Measurements from ENCODE around the gene UBAP1.
"Not testable (repeated sequence)": the region's sequence is repeated elsewhere in the genome, so short reads cannot be mapped to it uniquely, and the experiment has no call there.

The UBAP1 gene

GRCh38 chr9:34267660-34268059 is 88.8 kb downstream of the UBAP1 start:
- FAIRE-seq = no peak

- FAIRE-seq = no peak
Observed at GRCh38 chr9:34271265-34272006, 92.6 kb downstream of the UBAP1 start.

GRCh38 chr9:34272101-34272541 is 93.3 kb downstream of the UBAP1 start:
- FAIRE-seq = no peak

- FAIRE-seq = not testable (repeated sequence)
Observed at GRCh38 chr9:34273588-34273987, 94.7 kb downstream of the UBAP1 start.

GRCh38 chr9:34275811-34276210 is 97.0 kb downstream of the UBAP1 start:
- no peak for FAIRE-seq

- FAIRE-seq = no peak
Observed at GRCh38 chr9:34276772-34277171, 97.9 kb downstream of the UBAP1 start.

GRCh38 chr9:34279411-34279810 is 100.6 kb downstream of the UBAP1 start:
- FAIRE-seq = no peak

GRCh38 chr9:34282096-34282495 is 103.3 kb downstream of the UBAP1 start:
- no peak for FAIRE-seq

- FAIRE-seq = no peak
Observed at GRCh38 chr9:34289159-34289558, 110.3 kb downstream of the UBAP1 start.

- no peak for FAIRE-seq
Observed at GRCh38 chr9:34291023-34291422, 112.2 kb downstream of the UBAP1 start.

- FAIRE-seq = no peak
Observed at GRCh38 chr9:34291423-34291822, 112.6 kb downstream of the UBAP1 start.

GRCh38 chr9:34292552-34292951 is 113.7 kb downstream of the UBAP1 start:
- no peak for FAIRE-seq

GRCh38 chr9:34301064-34301463 is 122.2 kb downstream of the UBAP1 start:
- not testable (repeated sequence) for FAIRE-seq

All from islet of Langerhans (tissue), 1 donor.